DMS153 (cell line): ENCODE measurements around the gene CRLF3.
"Not testable (repeated sequence)": the region's sequence is repeated elsewhere in the genome, so short reads cannot be mapped to it uniquely, and the experiment has no call there.

Source experiments
- DNase-seq: peaks from one replicate; lab custom pipeline; 2025; lab: John Stamatoyannopoulos, UW

The CRLF3 gene

DNA sequence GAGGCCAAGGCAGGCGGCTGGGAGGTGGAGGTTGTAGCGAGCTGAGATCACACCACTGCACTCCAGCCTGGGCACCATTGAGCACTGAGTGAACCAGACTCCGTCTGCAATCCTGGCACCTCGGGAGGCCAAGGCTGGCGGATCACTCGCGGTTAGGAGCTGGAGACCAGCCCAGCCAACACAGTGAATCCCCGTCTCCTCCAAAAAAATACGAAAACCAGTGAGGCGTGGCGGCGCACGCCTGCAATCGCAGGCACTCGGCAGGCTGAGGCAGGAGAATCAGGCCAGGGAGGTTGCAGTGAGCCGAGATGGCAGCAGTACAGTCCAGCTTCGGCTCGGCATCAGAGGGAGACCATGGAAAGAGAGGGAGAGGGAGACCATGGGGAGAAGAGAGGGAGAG, 88.1 kb downstream of the CRLF3 start:
- not testable (repeated sequence) for DNase-seq

DNA sequence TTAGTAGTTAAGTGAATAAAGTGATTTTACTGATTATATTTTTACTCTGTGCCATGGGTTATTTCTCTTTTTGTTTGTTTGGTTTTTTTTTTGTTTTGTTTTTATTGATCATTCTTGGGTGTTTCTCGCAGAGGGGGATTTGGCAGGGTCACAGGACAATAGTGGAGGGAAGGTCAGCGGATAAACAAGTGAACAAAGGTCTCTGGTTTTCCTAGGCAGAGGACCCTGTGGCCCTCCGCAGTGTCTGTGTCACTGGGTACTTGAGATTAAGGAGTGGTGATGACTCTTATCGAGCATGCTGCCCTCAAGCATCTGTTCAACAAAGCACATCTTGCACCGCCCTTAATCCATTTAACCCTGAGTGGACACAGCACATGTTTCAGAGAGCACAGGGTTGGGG, 88.8 kb downstream of the CRLF3 start:
- not testable (repeated sequence) for DNase-seq

DNA sequence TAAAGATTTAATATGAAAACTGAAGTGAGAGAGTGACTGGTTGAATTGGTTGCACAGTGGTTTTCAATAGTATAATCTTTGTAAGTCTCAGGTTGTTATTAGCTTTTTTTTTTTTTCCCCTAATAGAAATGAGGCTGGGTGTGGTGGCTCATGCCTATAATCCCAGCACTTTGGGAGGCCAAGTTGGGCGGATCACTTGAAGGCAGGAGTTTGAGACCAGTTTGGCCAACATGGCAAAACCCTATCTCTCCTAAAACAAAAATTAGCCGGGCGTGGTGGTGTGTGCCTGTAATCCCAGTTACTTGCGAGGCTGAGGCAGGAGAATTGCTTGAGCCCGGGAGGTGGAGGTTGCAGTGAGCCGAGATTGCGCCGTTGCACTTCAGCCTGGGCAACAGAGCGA, 89.3 kb downstream of the CRLF3 start:
- not testable (repeated sequence) for DNase-seq

DNA sequence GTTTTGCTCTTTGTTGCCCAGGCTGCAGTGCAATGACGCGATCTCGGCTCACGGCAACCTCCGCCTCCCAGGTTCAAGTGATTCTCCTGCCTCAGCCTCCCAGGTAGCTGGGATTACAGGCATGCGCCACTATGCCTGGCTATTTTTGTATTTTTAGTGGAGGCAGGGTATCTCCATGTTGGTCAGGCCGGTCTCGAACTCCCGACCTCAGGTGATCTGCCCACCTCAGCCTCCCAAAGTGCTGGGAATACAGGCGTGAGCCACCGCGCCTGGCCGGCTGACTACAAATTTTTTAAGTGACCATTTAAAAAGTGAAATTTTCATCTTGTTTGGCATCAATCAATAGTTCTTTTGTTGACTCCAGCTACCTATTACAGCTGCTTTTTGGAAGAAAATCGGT, 90.3 kb downstream of the CRLF3 start:
- DNase-seq, result not testable (repeated sequence)
